NCI-H1694 (cell line): Measurements from ENCODE around the gene ATP8A2.
"Not testable (repeated sequence)": the region's sequence is repeated elsewhere in the genome, so short reads cannot be mapped to it uniquely, and the experiment has no call there.

Experiments used
- DNase-seq: peaks from one replicate; lab custom pipeline; 2025; lab: John Stamatoyannopoulos, UW

Gene ATP8A2

GRCh38 chr13:25920931-25921330 is 549.2 kb downstream of the ATP8A2 start:
- no peak for DNase-seq

GRCh38 chr13:25922376-25922775 is 550.6 kb downstream of the ATP8A2 start:
- peak; percentile 10 for DNase-seq

- no peak for DNase-seq
Measured at GRCh38 chr13:25923217-25924085, 551.7 kb downstream of the ATP8A2 start.

GRCh38 chr13:25927363-25927762 is 555.6 kb downstream of the ATP8A2 start:
- DNase-seq = no peak

- peak; percentile 39 for DNase-seq
Measured at GRCh38 chr13:25927932-25928331, 556.2 kb downstream of the ATP8A2 start.

- no peak for DNase-seq
Measured at GRCh38 chr13:25928941-25929505, 557.2 kb downstream of the ATP8A2 start.

- DNase-seq = no peak
Measured at GRCh38 chr13:25929816-25930215, 558.0 kb downstream of the ATP8A2 start.

- DNase-seq = no peak
Measured at GRCh38 chr13:25930653-25931052, 558.9 kb downstream of the ATP8A2 start.

GRCh38 chr13:25932365-25932764 is 560.6 kb downstream of the ATP8A2 start:
- DNase-seq = no peak

- no peak for DNase-seq
Measured at GRCh38 chr13:25933520-25933919, 561.7 kb downstream of the ATP8A2 start.

- DNase-seq = no peak
Measured at GRCh38 chr13:25934127-25934526, 562.4 kb downstream of the ATP8A2 start.

GRCh38 chr13:25939961-25940687 is 568.4 kb downstream of the ATP8A2 start:
- no peak for DNase-seq

GRCh38 chr13:25943081-25943480 is 571.3 kb downstream of the ATP8A2 start:
- no peak for DNase-seq

GRCh38 chr13:25943658-25944057 is 571.9 kb downstream of the ATP8A2 start:
- peak; percentile 72 for DNase-seq

GRCh38 chr13:25945596-25945995 is 573.8 kb downstream of the ATP8A2 start:
- DNase-seq = peak; percentile 45

- no peak for DNase-seq
Measured at GRCh38 chr13:25946321-25946720, 574.5 kb downstream of the ATP8A2 start.

- DNase-seq = no peak
Measured at GRCh38 chr13:25948910-25949309, 577.1 kb downstream of the ATP8A2 start.

GRCh38 chr13:25951831-25952230 is 580.1 kb downstream of the ATP8A2 start:
- DNase-seq = no peak

- DNase-seq = not testable (repeated sequence)
Measured at GRCh38 chr13:25954080-25954479, 582.3 kb downstream of the ATP8A2 start.

- not testable (repeated sequence) for DNase-seq
Measured at GRCh38 chr13:25954943-25955342, 583.2 kb downstream of the ATP8A2 start.

- no peak for DNase-seq
Measured at GRCh38 chr13:25958986-25959385, 587.2 kb downstream of the ATP8A2 start.

- no peak for DNase-seq
Measured at GRCh38 chr13:25961294-25961693, 589.5 kb downstream of the ATP8A2 start.

- DNase-seq = no peak
Measured at GRCh38 chr13:25963674-25964073, 591.9 kb downstream of the ATP8A2 start.
